Measurements from ENCODE around the gene SUPV3L1.
A peak's percentile ranks its signal among the peaks of the same experiment; 100 is the strongest.

GRCh38 chr10:69222157-69223027 is 42.4 kb downstream of the SUPV3L1 start:
- TF ChIP-seq POLR2A (IDR thresholded peaks at IDR 0.05; ENCODE audit: low read length), result peak; percentile 30
- TF ChIP-seq GATA1 (IDR thresholded peaks at IDR 0.05; ENCODE audit: low read depth, low read length), result no peak
